Right lobe of liver (tissue), 6 donors: Measurements from ENCODE around the gene NCAPH2. TPM values are rescaled to one million over a fixed set of nuclear protein-coding genes. Genes with fewer than 3 reads are reported as not detected.

Experiments
- ATAC-seq, 4 donors: fragments of 200-7000 bp; cut with Tn5 transposase; one replicate each; pipeline ENCODE4 v1.9.1; 2020; ENCODE audit warnings: mild to moderate bottlenecking in 4 of 4, moderate library complexity in 4 of 4
- DNase-seq, 3 donors: peaks; one replicate each; pipeline ENCODE4 v3.0.0-alpha.2; 2020
- H3K27ac ChIP-seq, 3 donors: fragments of 200-600 bp; one replicate each; pipeline ENCODE4 v1.8.0; 2022
- H3K27me3 ChIP-seq, 2 donors: fragments of 200-600 bp; one replicate each; pipeline ENCODE4 v1.8.0; 2022
- H3K36me3 ChIP-seq, 4 donors: fragments of 200-600 bp; sonication (generic) in 1 of 4; one replicate each; pipeline versions ENCODE4 v1.5.1 to v1.8.0; 2017 to 2022; ENCODE audit warnings: control low read depth in 1 of 4
- H3K4me1 ChIP-seq, 4 donors: fragments of 200-600 bp; sonication (generic) in 1 of 4; one replicate each; pipeline versions ENCODE4 v1.5.1 to v1.8.0; 2017 to 2022; ENCODE audit warnings: control low read depth in 1 of 4
- H3K4me3 ChIP-seq, 3 donors: fragments of 200-600 bp; one replicate each; pipeline ENCODE4 v1.8.0; 2022
- H3K9me3 ChIP-seq, 4 donors: fragments of 200-600 bp; sonication (generic) in 1 of 4; one replicate each; pipeline versions ENCODE4 v1.5.1 to v1.8.0; 2017 to 2022; ENCODE audit warnings: control low read depth in 1 of 4
- CTCF ChIP-seq, 4 donors: fragments of 200-600 bp in 3 of 4; fragments of 450-650 bp in 1 of 4; IDR thresholded peaks; one replicate each; pipeline versions ENCODE4 v1.5.1 to v1.8.0; 2016 to 2022; ENCODE audit warnings: antibody characterized with exemption in 4 of 4, mild to moderate bottlenecking in 2 of 4
- POLR2A ChIP-seq: fragments of 450-650 bp; IDR thresholded peaks from one replicate; pipeline ENCODE4 v1.6.1; 2017; ENCODE audit warnings: antibody characterized with exemption, mild to moderate bottlenecking
- WGBS: methylation state at CpG from one replicate; pipeline ENCODE4 v1.1.6; 2018; ENCODE audit warnings: low coverage, low lambda C conversion rate; ENCODE audit not compliant: insufficient coverage; ENCODE audit errors: missing lambda C conversion rate; 5-methylcytosine and 5-hydroxymethylcytosine counted together
- intact Hi-C, 2 donors: fragments of 100-400 bp; cut with DNase I; formaldehyde crosslinking; loops; one replicate each; pipeline versions ENCODE4 v1.11.2 to v1.14.1; 2022
- total RNA-seq, 6 experiments: library from RNA; depleted of rRNA in 2 of 6; stranded (reverse); fragments of >200 nt in 2 of 6; fragmentation: NEBNext Ultra II Directional in 3 of 6; extraction: Animal tissue kit (Norgen Biotek cat#: 25700) in 3 of 6; gene quantifications; one replicate each; pipeline versions ENCODE4 v1.1.0 to v1.2.4, GENCODE V29; 2016 to 2023
- donor health status: DM: no; HTN: yes; CAD: no.
- donor health status: DM: no; HTN: no; CAD: no.
- donor health status: DM: no; HTN: no; CAD: no.
- donor health status: DM: no; HTN: yes; CAD: no.
- donor health status: DM: no; HTN: yes; CAD: no.

NCAPH2 gene
- total RNA-seq, 6 experiments from 2014 or later: 11.4 to 17.3 (median 13.9) TPM

DNA sequence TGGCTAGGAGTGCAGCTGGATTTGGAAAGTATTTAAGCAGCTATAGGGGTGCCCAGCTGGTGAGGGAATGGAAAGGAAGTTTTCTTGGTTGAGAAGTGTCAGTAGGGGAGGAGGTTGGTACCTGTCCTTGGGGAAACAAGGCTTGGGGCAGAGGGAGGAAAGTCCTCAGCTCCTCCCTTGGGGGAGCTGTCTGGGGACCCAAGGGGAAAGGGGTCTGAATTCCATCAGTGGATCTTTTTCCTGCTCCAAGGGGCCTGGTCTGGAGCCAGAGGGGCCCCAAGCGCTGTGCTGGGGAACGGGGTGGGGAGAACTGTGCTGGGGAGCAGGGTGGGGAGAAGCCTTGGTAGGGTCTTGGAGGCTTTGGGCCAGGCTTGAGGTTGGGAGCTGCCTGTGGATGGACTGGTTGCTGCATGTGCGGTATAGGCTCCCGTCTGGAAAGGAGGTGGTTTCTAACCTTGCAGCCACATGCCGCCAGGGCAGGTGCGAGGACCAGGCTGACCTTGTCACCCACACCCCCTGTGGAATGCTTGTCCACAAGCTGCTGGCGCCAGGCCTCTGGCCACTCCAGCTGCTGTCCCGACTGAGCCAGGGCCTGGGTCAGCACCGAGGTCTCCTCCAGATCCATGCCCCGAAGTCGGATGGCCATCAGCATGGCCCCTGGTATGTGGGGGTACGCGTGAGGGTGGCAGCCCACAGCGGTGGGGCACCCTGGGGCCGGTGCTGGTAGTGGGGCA is 20.8 kb downstream of the NCAPH2 start:
- Histone ChIP-seq H3K9me3 (no peaks in the 10 kb centered on the region), H3K4me1 (peaks cover 0 to 25% (median 10%) of the 10 kb centered on the region in 4 donors), H3K4me3 (peak overlapping the region; percentile 75 to 79 (median 76)), H3K36me3 (peaks cover 0 to under 1% (median 0%) of the 10 kb centered on the region in 4 donors), H3K27me3 (no peaks in the 10 kb centered on the region), H3K27ac (peak overlapping the region; percentile 94 to 98 (median 97))
- ATAC-seq: no peak
- WGBS: 25% methylated on average over 2 of the region's 15 CpGs
- intact Hi-C loops: loop anchor here in 1 of 2 donors (10.0 kb wide), 1 partner anchor 86 kb away; no protein-coding TSS in a partner anchor
- TF ChIP-seq CTCF (IDR thresholded peaks at IDR 0.05): no peak
- TF ChIP-seq POLR2A: no peak
- DNase-seq: peak in 2 of 3 donors; percentile 50 to 72

DNA sequence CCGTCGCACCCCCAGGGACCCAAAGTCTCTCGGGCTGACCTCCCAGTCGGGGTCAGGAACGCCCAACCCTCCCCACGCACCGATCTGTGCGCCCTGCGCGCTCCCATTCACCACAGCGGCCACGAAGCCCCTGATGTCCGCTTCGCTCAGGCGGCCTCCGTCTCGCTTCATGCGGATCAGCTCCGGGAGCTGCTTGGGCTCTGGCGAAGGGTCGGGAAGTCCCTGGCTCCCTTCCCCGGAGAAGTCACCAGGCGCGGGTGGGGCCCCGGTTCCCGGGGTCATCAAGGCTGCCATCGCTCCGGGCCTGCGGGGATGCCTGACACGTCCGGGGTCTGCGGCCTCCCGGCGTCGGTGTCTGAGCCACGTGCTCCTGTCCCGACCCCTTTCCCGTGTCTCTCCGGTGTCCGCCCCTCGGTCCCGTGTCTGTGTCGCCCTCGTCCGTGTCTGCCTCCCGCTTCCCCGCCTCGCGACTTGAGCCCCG is 21.4 kb downstream of the NCAPH2 start:
- H3K4me3 ChIP-seq: peak overlapping the region; percentile 75 to 79 (median 76)
- TF ChIP-seq POLR2A (no peak), CTCF (IDR thresholded peaks at IDR 0.05) (no peak)
- no peaks in the 10 kb centered on the region for H3K36me3 ChIP-seq
- ATAC-seq: no peak
- no peaks in the 10 kb centered on the region for H3K27me3 ChIP-seq
- peak in 2 of 3 donors; percentile 71 to 79 for DNase-seq
- peak overlapping the region; percentile 94 to 98 (median 97) for H3K27ac ChIP-seq
- intact Hi-C loops: loop anchor here in 1 of 2 donors (10.0 kb wide), 1 partner anchor 85 kb away; no protein-coding TSS in a partner anchor
- no peaks in the 10 kb centered on the region for H3K9me3 ChIP-seq
- H3K4me1 ChIP-seq: peaks cover 0 to 20% (median 7%) of the 10 kb centered on the region in 4 donors
- WGBS: 0% methylated on average over 9 of the region's 50 CpGs

DNA sequence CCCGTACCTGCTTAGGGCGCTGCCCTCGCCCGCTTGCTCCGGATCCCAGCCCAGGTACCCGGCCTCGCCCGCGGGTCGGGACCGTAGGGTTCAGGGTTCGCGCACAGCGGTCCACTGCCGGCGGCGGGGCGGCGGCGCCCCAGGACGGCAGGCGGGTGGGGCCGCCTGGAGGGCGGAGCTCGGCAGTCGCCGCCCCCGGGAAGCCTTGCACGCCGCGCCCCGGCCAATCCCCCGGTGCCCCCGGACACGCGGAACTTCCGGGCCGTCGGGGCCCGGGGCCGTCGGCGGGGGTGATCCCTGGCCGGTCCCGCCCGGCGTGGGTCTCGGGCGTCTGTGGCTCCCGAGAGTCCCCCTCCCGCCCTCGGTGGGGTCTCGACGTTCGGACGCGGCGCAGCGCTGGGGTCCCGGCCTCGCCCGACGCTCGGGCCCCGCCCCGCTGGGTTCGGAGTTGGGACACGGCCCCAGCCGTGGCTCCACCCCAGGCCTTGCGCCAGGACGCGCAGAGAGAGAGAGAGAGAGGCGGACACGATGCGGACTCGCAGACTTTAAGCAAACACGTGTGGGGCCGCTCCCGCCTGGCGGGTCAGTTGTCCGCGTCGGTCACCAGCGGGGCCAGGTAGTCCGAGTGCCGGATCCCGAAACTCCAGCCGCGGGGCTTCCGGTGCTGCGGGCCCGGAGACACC is 22.0 kb downstream of the NCAPH2 start, which contains the start of gene TYMP:
Gene TYMP (minus strand): TSS at position 116 of the 683 bp plus-strand sequence. CDS start 303 bp downstream, outside the sequence.
- peaks cover 0 to 14% (median 6%) of the 10 kb centered on the region in 4 donors for H3K4me1 ChIP-seq
- H3K27ac ChIP-seq: peak within 1 kb of the TSS; percentile 94 to 98 (median 97)
- no peaks in the 10 kb centered on the region for H3K9me3 ChIP-seq
- intact Hi-C loops: loop anchor here in 1 of 2 donors (10.0 kb wide), 1 partner anchor 85 kb away; no protein-coding TSS in a partner anchor
- no peaks in the 10 kb centered on the region for H3K27me3 ChIP-seq
- peak; percentile 88 for TF ChIP-seq POLR2A
- peak in 1 of 4 donors; percentile 9 for TF ChIP-seq CTCF (IDR thresholded peaks at IDR 0.05)
- no peaks in the 10 kb centered on the region for H3K36me3 ChIP-seq
- DNase-seq (peak; percentile 93 to 97 (median 97)), ATAC-seq (peak; percentile 32 to 57 (median 52))
- peak within 1 kb of the TSS; percentile 75 to 79 (median 76) for H3K4me3 ChIP-seq
- 0% methylated on average over 11 of the region's 92 CpGs for WGBS

DNA sequence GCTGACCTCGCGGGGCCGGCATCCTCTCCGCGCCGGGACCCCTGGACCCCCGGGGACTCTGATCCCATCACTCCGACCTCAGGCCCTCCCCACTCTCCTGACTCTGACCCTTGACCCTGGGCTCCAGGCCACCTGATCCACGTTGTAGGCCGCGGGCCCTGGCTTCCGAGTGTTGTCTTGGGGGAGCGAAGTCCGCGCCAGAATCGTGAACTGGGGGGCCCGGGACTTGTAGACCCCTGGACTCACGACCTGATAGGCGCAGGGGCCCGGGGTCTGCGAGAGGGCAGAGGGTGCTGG is 22.5 kb downstream of the NCAPH2 start:
- ATAC-seq: peak; percentile 15 to 45 (median 42)
- peaks cover 0 to 14% (median 6%) of the 10 kb centered on the region in 4 donors for H3K4me1 ChIP-seq

More for the DNA sequence above, 22.5 kb downstream of the NCAPH2 start:
- TF ChIP-seq CTCF (IDR thresholded peaks at IDR 0.05) (no peak), POLR2A (no peak)
- Histone ChIP-seq H3K4me3 (peak overlapping the region; percentile 75 to 79 (median 76)), H3K36me3 (no peaks in the 10 kb centered on the region), H3K27me3 (no peaks in the 10 kb centered on the region), H3K9me3 (no peaks in the 10 kb centered on the region), H3K27ac (peak overlapping the region; percentile 94 to 98 (median 97))
- intact Hi-C loops: no loop called here
- WGBS: no CpG with 5 or more reads among the region's 21 CpGs
- DNase-seq: peak; percentile 85 to 90 (median 90)
